ENCODE measurements around the gene VSNL1.
"Not testable (repeated sequence)": the region's sequence is repeated elsewhere in the genome, so short reads cannot be mapped to it uniquely, and the experiment has no call there.

VSNL1 gene

GRCh38 chr2:17543131-17543660, 2.7 kb downstream of the VSNL1 start:
- no peak for DNase-seq

GRCh38 chr2:17543848-17544247, 3.4 kb downstream of the VSNL1 start:
- DNase-seq: no peak

GRCh38 chr2:17544256-17544655, 3.8 kb downstream of the VSNL1 start:
- DNase-seq: no peak

GRCh38 chr2:17545680-17546613, 5.5 kb downstream of the VSNL1 start:
- DNase-seq: no peak

- DNase-seq: no peak
Measured at GRCh38 chr2:17547237-17547636, 6.7 kb downstream of the VSNL1 start.

GRCh38 chr2:17547737-17548136, 7.2 kb downstream of the VSNL1 start:
- DNase-seq: no peak

- DNase-seq: no peak
Measured at GRCh38 chr2:17550907-17551306, 10.4 kb downstream of the VSNL1 start.

- no peak for DNase-seq
Measured at GRCh38 chr2:17555150-17555549, 14.7 kb downstream of the VSNL1 start.

GRCh38 chr2:17557596-17557995, 17.1 kb downstream of the VSNL1 start:
- no peak for DNase-seq

GRCh38 chr2:17558053-17558452, 17.6 kb downstream of the VSNL1 start:
- no peak for DNase-seq

- no peak for DNase-seq
Measured at GRCh38 chr2:17558878-17559277, 18.4 kb downstream of the VSNL1 start.

- DNase-seq: not testable (repeated sequence)
Measured at GRCh38 chr2:17565726-17566125, 25.2 kb downstream of the VSNL1 start.

- no peak for DNase-seq
Measured at GRCh38 chr2:17571681-17572080, 31.2 kb downstream of the VSNL1 start.

- no peak for DNase-seq
Measured at GRCh38 chr2:17573085-17573803, 32.7 kb downstream of the VSNL1 start.

GRCh38 chr2:17573804-17574175, 33.3 kb downstream of the VSNL1 start:
- DNase-seq: no peak

- DNase-seq: no peak
Measured at GRCh38 chr2:17574406-17575073, 34.0 kb downstream of the VSNL1 start.

- DNase-seq: no peak
Measured at GRCh38 chr2:17576802-17577201, 36.3 kb downstream of the VSNL1 start.

- DNase-seq: no peak
Measured at GRCh38 chr2:17578466-17578928, 38.0 kb downstream of the VSNL1 start.

- DNase-seq: no peak
Measured at GRCh38 chr2:17579605-17580318, 39.3 kb downstream of the VSNL1 start.

GRCh38 chr2:17580319-17580715, 39.8 kb downstream of the VSNL1 start:
- no peak for DNase-seq

GRCh38 chr2:17581831-17582230, 41.3 kb downstream of the VSNL1 start:
- no peak for DNase-seq

GRCh38 chr2:17583166-17583565, 42.7 kb downstream of the VSNL1 start:
- no peak for DNase-seq

- no peak for DNase-seq
Measured at GRCh38 chr2:17583646-17584045, 43.1 kb downstream of the VSNL1 start.
